ACC112 (cell line): Measurements from ENCODE around the gene POLR3E.

Experiments
- H2AFZ ChIP-seq: fragments of 200-600 bp; sonication (generic); one replicate; pipeline ENCODE4 v1.6.0; 2017; ENCODE audit warnings: antibody characterized with exemption, low read length; ENCODE audit not compliant: unreplicated experiment
- H3K27ac ChIP-seq: fragments of 200-600 bp; sonication (generic); 2 replicates; pipeline ENCODE4 v1.5.1; 2014; ENCODE audit warnings: low read depth, mild to moderate bottlenecking, antibody characterized with exemption, low read length, moderate library complexity
- H3K27me3 ChIP-seq: fragments of 200-600 bp; sonication (generic); 2 replicates; pipeline ENCODE4 v1.6.1; 2014; ENCODE audit warnings: mild to moderate bottlenecking, antibody characterized with exemption, low read length, moderate library complexity, mixed read lengths; ENCODE audit not compliant: insufficient read depth
- H3K36me3 ChIP-seq: fragments of 200-600 bp; sonication (generic); 2 replicates; pipeline ENCODE4 v1.6.1; 2016; ENCODE audit warnings: mild to moderate bottlenecking, antibody characterized with exemption, low read length, moderate library complexity, mixed read lengths; ENCODE audit not compliant: insufficient read depth
- H3K4me1 ChIP-seq: fragments of 200-600 bp; sonication (generic); one replicate; pipeline ENCODE4 v1.6.1; 2016; ENCODE audit warnings: low read length, mixed read lengths; ENCODE audit not compliant: insufficient read depth, unreplicated experiment, control insufficient read depth
- H3K4me3 ChIP-seq: fragments of 200-600 bp; sonication (generic); 2 replicates; pipeline ENCODE4 v1.5.1; 2014; ENCODE audit warnings: mild to moderate bottlenecking, low read depth, low read length
- H3K79me2 ChIP-seq: fragments of 200-600 bp; sonication (generic); one replicate; pipeline ENCODE4 v1.6.0; 2016; ENCODE audit warnings: low read length; ENCODE audit not compliant: control insufficient read depth, unreplicated experiment, insufficient read depth

Gene POLR3E

GRCh38 chr16:22304411-22304810 lies 7.2 kb downstream of the POLR3E start:
- Histone ChIP-seq H3K4me3 (no peak overlapping the region), H3K79me2 (peaks cover 11% of the 10 kb centered on the region), H3K36me3 (0 out of 2 replicates have a peak, but pooled peaks cover 3% of the 10 kb centered on the region), H3K27me3 (no peaks in the 10 kb centered on the region), H3K4me1 (no peaks in the 10 kb centered on the region), H3K27ac (no peak overlapping the region), H2AFZ (no peak overlapping the region)

- no peak overlapping the region for H3K4me3 ChIP-seq
- H3K36me3 ChIP-seq, result 0 out of 2 replicates have a peak, but pooled peaks cover 3% of the 10 kb centered on the region
- H3K27me3 ChIP-seq, result no peaks in the 10 kb centered on the region
- peaks cover 5% of the 10 kb centered on the region for H3K79me2 ChIP-seq
- H3K27ac ChIP-seq, result no peak overlapping the region
- H2AFZ ChIP-seq, result no peak overlapping the region
- no peaks in the 10 kb centered on the region for H3K4me1 ChIP-seq
These were observed 9.6 kb downstream of the POLR3E start for GRCh38 chr16:22306788-22307187.

- H3K36me3 ChIP-seq, result 0 out of 2 replicates have a peak, but pooled peaks cover 3% of the 10 kb centered on the region
- no peak overlapping the region for H3K4me3 ChIP-seq
- no peaks in the 10 kb centered on the region for H3K4me1 ChIP-seq
- H2AFZ ChIP-seq, result no peak overlapping the region
- H3K27ac ChIP-seq, result no peak overlapping the region
- H3K27me3 ChIP-seq, result no peaks in the 10 kb centered on the region
- no peaks in the 10 kb centered on the region for H3K79me2 ChIP-seq
These were observed 10.6 kb downstream of the POLR3E start for GRCh38 chr16:22307838-22308237.

GRCh38 chr16:22308824-22309520 lies 11.8 kb downstream of the POLR3E start:
- no peak overlapping the region for H3K4me3 ChIP-seq
- H3K36me3 ChIP-seq, result 0 out of 2 replicates have a peak, but pooled peaks cover 3% of the 10 kb centered on the region
- no peak overlapping the region for H2AFZ ChIP-seq
- no peaks in the 10 kb centered on the region for H3K27me3 ChIP-seq
- no peak overlapping the region for H3K27ac ChIP-seq
- no peaks in the 10 kb centered on the region for H3K79me2 ChIP-seq
- no peaks in the 10 kb centered on the region for H3K4me1 ChIP-seq

GRCh38 chr16:22311520-22311919 lies 14.3 kb downstream of the POLR3E start:
- H3K27ac ChIP-seq, result no peak overlapping the region
- H2AFZ ChIP-seq, result no peak overlapping the region
- H3K79me2 ChIP-seq, result no peaks in the 10 kb centered on the region
- H3K27me3 ChIP-seq, result no peaks in the 10 kb centered on the region
- 0 out of 2 replicates have a peak, but pooled peaks cover 3% of the 10 kb centered on the region for H3K36me3 ChIP-seq
- H3K4me1 ChIP-seq, result no peaks in the 10 kb centered on the region
- no peak overlapping the region for H3K4me3 ChIP-seq

- no peak overlapping the region for H2AFZ ChIP-seq
- no peak overlapping the region for H3K4me3 ChIP-seq
- H3K27me3 ChIP-seq, result no peaks in the 10 kb centered on the region
- H3K36me3 ChIP-seq, result 0 out of 2 replicates have a peak, but pooled peaks cover under 1% of the 10 kb centered on the region
- H3K27ac ChIP-seq, result no peak overlapping the region
- no peaks in the 10 kb centered on the region for H3K4me1 ChIP-seq
- H3K79me2 ChIP-seq, result no peaks in the 10 kb centered on the region
These were observed 15.9 kb downstream of the POLR3E start for GRCh38 chr16:22312897-22313781.

- no peak overlapping the region for H3K27ac ChIP-seq
These were observed 16.8 kb downstream of the POLR3E start for GRCh38 chr16:22313876-22314470.

GRCh38 chr16:22314661-22315626 lies 17.7 kb downstream of the POLR3E start:
- no peaks in the 10 kb centered on the region for H3K36me3 ChIP-seq
- no peak overlapping the region for H3K27ac ChIP-seq
- H3K4me3 ChIP-seq, result no peak overlapping the region
- H2AFZ ChIP-seq, result no peak overlapping the region
- H3K4me1 ChIP-seq, result no peaks in the 10 kb centered on the region
- H3K79me2 ChIP-seq, result no peaks in the 10 kb centered on the region
- H3K27me3 ChIP-seq, result no peaks in the 10 kb centered on the region

More at GRCh38 chr16:22313876-22314470, 16.8 kb downstream of the POLR3E start:
- no peak overlapping the region for H2AFZ ChIP-seq
- no peaks in the 10 kb centered on the region for H3K27me3 ChIP-seq
- H3K36me3 ChIP-seq, result no peaks in the 10 kb centered on the region
- H3K79me2 ChIP-seq, result no peaks in the 10 kb centered on the region
- H3K4me1 ChIP-seq, result no peaks in the 10 kb centered on the region
- no peak overlapping the region for H3K4me3 ChIP-seq

- Histone ChIP-seq H3K79me2 (no peaks in the 10 kb centered on the region), H2AFZ (no peak overlapping the region), H3K36me3 (no peaks in the 10 kb centered on the region), H3K27ac (no peak overlapping the region), H3K4me1 (no peaks in the 10 kb centered on the region), H3K4me3 (no peak overlapping the region), H3K27me3 (no peaks in the 10 kb centered on the region)
These were observed 18.8 kb downstream of the POLR3E start for GRCh38 chr16:22315979-22316378.

GRCh38 chr16:22316411-22316811 lies 19.2 kb downstream of the POLR3E start:
- Histone ChIP-seq H3K36me3 (no peaks in the 10 kb centered on the region), H3K79me2 (no peaks in the 10 kb centered on the region), H3K4me1 (no peaks in the 10 kb centered on the region), H3K27me3 (no peaks in the 10 kb centered on the region), H3K27ac (no peak overlapping the region), H2AFZ (no peak overlapping the region), H3K4me3 (no peak overlapping the region)
